PFSK-1 (cell line): ENCODE results near the gene SYNE4.

ENCODE experiments used
- FOXP2 ChIP-seq: optimal IDR thresholded peaks from 2 replicates; pipeline ENCODE3; 2011; ENCODE audit warnings: borderline replicate concordance, control low read depth, inconsistent platforms; ENCODE audit not compliant: insufficient read depth; ENCODE audit errors: extremely low read length, extremely low read depth
- POLR2AphosphoS5 ChIP-seq: IDR thresholded peaks from 2 replicates; pipeline ENCODE4 v1.6.1; 2012; ENCODE audit warnings: low read depth, mild to moderate bottlenecking, control low read depth, low read length, moderate library complexity
- SIN3A ChIP-seq: IDR thresholded peaks from 2 replicates; pipeline ENCODE4 v1.6.1; 2012; ENCODE audit warnings: mild to moderate bottlenecking, low read length, moderate library complexity, borderline replicate concordance; ENCODE audit not compliant: insufficient read depth
- TAF1 ChIP-seq: IDR thresholded peaks from 2 replicates; pipeline ENCODE4 v1.6.1; 2012; ENCODE audit warnings: low read length, control low read depth, borderline replicate concordance; ENCODE audit not compliant: insufficient read depth
- TF ChIP-seq, protein P1 (sequence below), 2 experiments: IDR thresholded peaks; 2 replicates each; pipeline versions ENCODE4 v1.6.1 to v1.8.0; 2011 to 2012; ENCODE audit warnings: low read depth in 2 of 2, low read length in 2 of 2, control low read depth in 1 of 2, inconsistent platforms in 1 of 2, mild to moderate bottlenecking in 1 of 2, moderate library complexity in 1 of 2; ENCODE audit not compliant: insufficient read depth in 1 of 2

DNA sequence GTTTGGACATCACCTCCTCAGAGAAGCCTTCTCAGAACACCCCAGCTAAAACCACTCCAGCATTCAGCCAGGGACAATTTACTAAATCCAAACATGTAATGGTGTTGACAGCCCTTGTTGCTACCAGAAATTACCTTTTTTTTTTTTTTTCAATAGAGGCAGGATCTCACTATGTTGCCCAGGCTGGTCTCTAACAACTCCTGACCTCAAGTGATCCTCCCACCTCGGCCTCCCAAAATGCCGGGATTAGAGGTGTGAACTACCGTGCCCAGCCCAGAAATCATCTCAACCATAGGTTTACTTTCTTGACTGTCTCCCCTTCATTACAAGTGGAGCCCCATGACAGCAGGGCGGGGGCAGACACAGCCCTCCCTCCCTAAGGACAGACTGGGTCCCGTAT, 14.8 kb upstream of the SYNE4 start:
- TF ChIP-seq, protein P1, sequence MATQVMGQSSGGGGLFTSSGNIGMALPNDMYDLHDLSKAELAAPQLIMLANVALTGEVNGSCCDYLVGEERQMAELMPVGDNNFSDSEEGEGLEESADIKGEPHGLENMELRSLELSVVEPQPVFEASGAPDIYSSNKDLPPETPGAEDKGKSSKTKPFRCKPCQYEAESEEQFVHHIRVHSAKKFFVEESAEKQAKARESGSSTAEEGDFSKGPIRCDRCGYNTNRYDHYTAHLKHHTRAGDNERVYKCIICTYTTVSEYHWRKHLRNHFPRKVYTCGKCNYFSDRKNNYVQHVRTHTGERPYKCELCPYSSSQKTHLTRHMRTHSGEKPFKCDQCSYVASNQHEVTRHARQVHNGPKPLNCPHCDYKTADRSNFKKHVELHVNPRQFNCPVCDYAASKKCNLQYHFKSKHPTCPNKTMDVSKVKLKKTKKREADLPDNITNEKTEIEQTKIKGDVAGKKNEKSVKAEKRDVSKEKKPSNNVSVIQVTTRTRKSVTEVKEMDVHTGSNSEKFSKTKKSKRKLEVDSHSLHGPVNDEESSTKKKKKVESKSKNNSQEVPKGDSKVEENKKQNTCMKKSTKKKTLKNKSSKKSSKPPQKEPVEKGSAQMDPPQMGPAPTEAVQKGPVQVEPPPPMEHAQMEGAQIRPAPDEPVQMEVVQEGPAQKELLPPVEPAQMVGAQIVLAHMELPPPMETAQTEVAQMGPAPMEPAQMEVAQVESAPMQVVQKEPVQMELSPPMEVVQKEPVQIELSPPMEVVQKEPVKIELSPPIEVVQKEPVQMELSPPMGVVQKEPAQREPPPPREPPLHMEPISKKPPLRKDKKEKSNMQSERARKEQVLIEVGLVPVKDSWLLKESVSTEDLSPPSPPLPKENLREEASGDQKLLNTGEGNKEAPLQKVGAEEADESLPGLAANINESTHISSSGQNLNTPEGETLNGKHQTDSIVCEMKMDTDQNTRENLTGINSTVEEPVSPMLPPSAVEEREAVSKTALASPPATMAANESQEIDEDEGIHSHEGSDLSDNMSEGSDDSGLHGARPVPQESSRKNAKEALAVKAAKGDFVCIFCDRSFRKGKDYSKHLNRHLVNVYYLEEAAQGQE (IDR thresholded peaks at IDR 0.05; ENCODE audit: insufficient read depth in 1 of 2, low read depth in 2 of 2, low read length in 2 of 2), result no peak
- TF ChIP-seq POLR2AphosphoS5 (no peak), TAF1 (no peak), SIN3A (no peak), FOXP2 (no peak)
